HepG2 (cell line): ENCODE measurements around the gene BCAT1. TPM values are rescaled to one million over a fixed set of nuclear protein-coding genes. Genes with fewer than 3 reads are reported as not detected.
A peak's percentile ranks its signal among the peaks of the same experiment; 100 is the strongest.

Source experiments
- AGO1 ChIP-seq: fragments of 200-400 bp; formaldehyde crosslinking; IDR thresholded peaks from 2 replicates; pipeline ENCODE4 v1.6.1; 2017; ENCODE audit warnings: mild to moderate bottlenecking, low read depth, low read length, moderate library complexity; ENCODE audit not compliant: poor library complexity, severe bottlenecking
- ARHGAP35 ChIP-seq: sonication (generic); formaldehyde crosslinking; IDR thresholded peaks from 2 replicates; pipeline ENCODE4 v1.9.0; 2022; ENCODE audit warnings: mild to moderate bottlenecking, inconsistent platforms, moderate library complexity, missing genetic modification reagents, borderline replicate concordance
- CHD4 ChIP-seq: fragments of 200-600 bp; sonication (generic); IDR thresholded peaks from 2 replicates; pipeline ENCODE4 v1.7.0; 2017; ENCODE audit warnings: mild to moderate bottlenecking, low read length, borderline replicate concordance
- ELF1 ChIP-seq: sonication (generic); formaldehyde crosslinking; IDR thresholded peaks from 2 replicates; pipeline ENCODE4 v1.4.0; 2020; ENCODE audit warnings: missing genetic modification reagents
- GPN1 ChIP-seq: sonication (generic); formaldehyde crosslinking; IDR thresholded peaks from 2 replicates; pipeline ENCODE4 v1.5.1; 2020; ENCODE audit warnings: missing genetic modification reagents, borderline replicate concordance
- HES4 ChIP-seq: sonication (generic); formaldehyde crosslinking; IDR thresholded peaks from 2 replicates; pipeline ENCODE4 v1.9.0; 2021; ENCODE audit warnings: mild to moderate bottlenecking, missing genetic modification reagents, borderline replicate concordance
- HIVEP1 ChIP-seq: sonication (generic); formaldehyde crosslinking; IDR thresholded peaks from 2 replicates; pipeline ENCODE4 v1.4.0; 2020; ENCODE audit warnings: mild to moderate bottlenecking, missing genetic modification reagents
- IRF9 ChIP-seq: sonication (generic); formaldehyde crosslinking; IDR thresholded peaks from 2 replicates; pipeline ENCODE4 v1.8.0; 2022; ENCODE audit warnings: missing genetic modification reagents, mild to moderate bottlenecking, borderline replicate concordance
- KMT2A ChIP-seq: sonication (generic); formaldehyde crosslinking; IDR thresholded peaks from 2 replicates; pipeline ENCODE4 v1.4.0; 2020; ENCODE audit warnings: missing genetic modification reagents
- NFATC3 ChIP-seq: sonication (generic); formaldehyde crosslinking; IDR thresholded peaks from 2 replicates; pipeline ENCODE4 v1.5.1; 2020; ENCODE audit warnings: mild to moderate bottlenecking, missing genetic modification reagents
- NR3C1 ChIP-seq: sonication (generic); formaldehyde crosslinking; IDR thresholded peaks from 2 replicates; pipeline ENCODE4 v1.4.0; 2020; ENCODE audit warnings: missing genetic modification reagents
- PHF8 ChIP-seq: sonication (generic); formaldehyde crosslinking; IDR thresholded peaks from 2 replicates; pipeline ENCODE4 v1.5.0; 2020; ENCODE audit warnings: missing genetic modification reagents
- POGZ ChIP-seq: sonication (generic); formaldehyde crosslinking; IDR thresholded peaks from 2 replicates; pipeline ENCODE4 v1.4.0; 2020; ENCODE audit warnings: mild to moderate bottlenecking, missing genetic modification reagents
- U2AF2 ChIP-seq: fragments of 200-400 bp; formaldehyde crosslinking; IDR thresholded peaks from 2 replicates; pipeline ENCODE4 v1.6.1; 2017; ENCODE audit warnings: low read depth, mild to moderate bottlenecking, low read length
- ZEB1 ChIP-seq: IDR thresholded peaks from 2 replicates; pipeline ENCODE4 v1.6.1; 2012; ENCODE audit warnings: mild to moderate bottlenecking, low read depth, inconsistent platforms; ENCODE audit not compliant: insufficient replicate concordance
- ZNF614 ChIP-seq: IDR thresholded peaks from 2 replicates; pipeline ENCODE4 v1.6.1; 2018; ENCODE audit warnings: missing biosample characterization, missing genetic modification reagents, inconsistent platforms, borderline replicate concordance
- ZNF672 ChIP-seq: sonication (generic); formaldehyde crosslinking; IDR thresholded peaks from 2 replicates; pipeline ENCODE4 v1.8.1; 2022; ENCODE audit warnings: missing genetic modification reagents
- ZNF788 ChIP-seq: sonication (generic); formaldehyde crosslinking; IDR thresholded peaks from 2 replicates; pipeline ENCODE4 v1.5.0; 2020; ENCODE audit warnings: mild to moderate bottlenecking, missing genetic modification reagents, borderline replicate concordance
- polyA plus RNA-seq, 8 experiments: library from polyadenylated mRNA; depleted of rRNA in 3 of 8; stranded (reverse) in 7 of 8; unstranded in 1 of 8; fragments of >200 nt; fragmentation: Illumina TruSeq in 4 of 8; extraction: Trizol in 4 of 8; gene quantifications; 2 replicates each; pipeline versions ENCODE4 v1.2.1 to v1.2.3, GENCODE V29; 2011 to 2016; ENCODE audit warnings: low read depth in 4 of 8, missing spikeins in 1 of 8, mixed read lengths in 1 of 8; ENCODE audit not compliant: insufficient read depth in 1 of 8
- total RNA-seq, 5 experiments: library from RNA; depleted of rRNA; stranded (reverse); fragments of >200 nt; fragmentation: Illumina TruSeq; extraction: Trizol; gene quantifications; 2 replicates each; pipeline ENCODE4 v1.2.3, GENCODE V29; 2016; ENCODE audit warnings: low read depth in 1 of 5
- TF ChIP-seq, protein P1 (sequence below): IDR thresholded peaks from 2 replicates; pipeline ENCODE4 v1.6.1; 2012; ENCODE audit warnings: low read depth, low read length, improper control_type of control experiment
- TF ChIP-seq, protein P2 (sequence below): sonication (generic); formaldehyde crosslinking; IDR thresholded peaks from 2 replicates; pipeline ENCODE4 v1.4.0; 2020; ENCODE audit warnings: missing genetic modification reagents, borderline replicate concordance

Gene BCAT1
- total and polyA plus RNA-seq, 2 of the 13 experiments (the other 11 are each of a cell fraction or from before 2014, with no cell fraction given): 8.0 to 75.5 TPM

- TF ChIP-seq HES4 (CRISPR knock-in tag) (no peak; the same call in none of the 2 replicates), IRF9 (CRISPR knock-in tag) (no peak), ELF1 (CRISPR knock-in tag) (peak; percentile 25; the same call in 1 of the 2 replicates), HIVEP1 (CRISPR knock-in tag) (peak; percentile 68; the same call in 1 of the 2 replicates), PHF8 (peak; percentile 87), NR3C1 (CRISPR knock-in tag) (no peak), AGO1 (no peak), POGZ (CRISPR knock-in tag) (peak; percentile 48; the same call in 1 of the 2 replicates), ZEB1 (no peak), ZNF672 (CRISPR knock-in tag) (no peak), GPN1 (CRISPR knock-in tag) (no peak), CHD4 (no peak), KMT2A (CRISPR knock-in tag) (peak; percentile 80; the same call in 1 of the 2 replicates), ZNF788 (CRISPR knock-in tag) (peak; percentile 75), NFATC3 (no peak), ARHGAP35 (CRISPR knock-in tag) (no peak), U2AF2 (no peak), ZNF614 (CRISPR knock-in tag) (no peak; the same call in 1 of the 2 replicates)
- TF ChIP-seq, protein P1, sequence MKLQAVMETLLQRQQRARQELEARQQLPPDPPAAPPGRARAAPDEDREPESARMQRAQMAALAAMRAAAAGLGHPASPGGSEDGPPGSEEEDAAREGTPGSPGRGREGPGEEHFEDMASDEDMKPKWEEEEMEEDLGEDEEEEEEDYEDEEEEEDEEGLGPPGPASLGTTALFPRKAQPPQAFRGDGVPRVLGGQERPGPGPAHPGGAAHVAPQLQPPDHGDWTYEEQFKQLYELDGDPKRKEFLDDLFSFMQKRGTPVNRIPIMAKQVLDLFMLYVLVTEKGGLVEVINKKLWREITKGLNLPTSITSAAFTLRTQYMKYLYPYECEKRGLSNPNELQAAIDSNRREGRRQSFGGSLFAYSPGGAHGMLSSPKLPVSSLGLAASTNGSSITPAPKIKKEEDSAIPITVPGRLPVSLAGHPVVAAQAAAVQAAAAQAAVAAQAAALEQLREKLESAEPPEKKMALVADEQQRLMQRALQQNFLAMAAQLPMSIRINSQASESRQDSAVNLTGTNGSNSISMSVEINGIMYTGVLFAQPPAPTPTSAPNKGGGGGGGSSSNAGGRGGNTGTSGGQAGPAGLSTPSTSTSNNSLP: no peak
- TF ChIP-seq, protein P2, sequence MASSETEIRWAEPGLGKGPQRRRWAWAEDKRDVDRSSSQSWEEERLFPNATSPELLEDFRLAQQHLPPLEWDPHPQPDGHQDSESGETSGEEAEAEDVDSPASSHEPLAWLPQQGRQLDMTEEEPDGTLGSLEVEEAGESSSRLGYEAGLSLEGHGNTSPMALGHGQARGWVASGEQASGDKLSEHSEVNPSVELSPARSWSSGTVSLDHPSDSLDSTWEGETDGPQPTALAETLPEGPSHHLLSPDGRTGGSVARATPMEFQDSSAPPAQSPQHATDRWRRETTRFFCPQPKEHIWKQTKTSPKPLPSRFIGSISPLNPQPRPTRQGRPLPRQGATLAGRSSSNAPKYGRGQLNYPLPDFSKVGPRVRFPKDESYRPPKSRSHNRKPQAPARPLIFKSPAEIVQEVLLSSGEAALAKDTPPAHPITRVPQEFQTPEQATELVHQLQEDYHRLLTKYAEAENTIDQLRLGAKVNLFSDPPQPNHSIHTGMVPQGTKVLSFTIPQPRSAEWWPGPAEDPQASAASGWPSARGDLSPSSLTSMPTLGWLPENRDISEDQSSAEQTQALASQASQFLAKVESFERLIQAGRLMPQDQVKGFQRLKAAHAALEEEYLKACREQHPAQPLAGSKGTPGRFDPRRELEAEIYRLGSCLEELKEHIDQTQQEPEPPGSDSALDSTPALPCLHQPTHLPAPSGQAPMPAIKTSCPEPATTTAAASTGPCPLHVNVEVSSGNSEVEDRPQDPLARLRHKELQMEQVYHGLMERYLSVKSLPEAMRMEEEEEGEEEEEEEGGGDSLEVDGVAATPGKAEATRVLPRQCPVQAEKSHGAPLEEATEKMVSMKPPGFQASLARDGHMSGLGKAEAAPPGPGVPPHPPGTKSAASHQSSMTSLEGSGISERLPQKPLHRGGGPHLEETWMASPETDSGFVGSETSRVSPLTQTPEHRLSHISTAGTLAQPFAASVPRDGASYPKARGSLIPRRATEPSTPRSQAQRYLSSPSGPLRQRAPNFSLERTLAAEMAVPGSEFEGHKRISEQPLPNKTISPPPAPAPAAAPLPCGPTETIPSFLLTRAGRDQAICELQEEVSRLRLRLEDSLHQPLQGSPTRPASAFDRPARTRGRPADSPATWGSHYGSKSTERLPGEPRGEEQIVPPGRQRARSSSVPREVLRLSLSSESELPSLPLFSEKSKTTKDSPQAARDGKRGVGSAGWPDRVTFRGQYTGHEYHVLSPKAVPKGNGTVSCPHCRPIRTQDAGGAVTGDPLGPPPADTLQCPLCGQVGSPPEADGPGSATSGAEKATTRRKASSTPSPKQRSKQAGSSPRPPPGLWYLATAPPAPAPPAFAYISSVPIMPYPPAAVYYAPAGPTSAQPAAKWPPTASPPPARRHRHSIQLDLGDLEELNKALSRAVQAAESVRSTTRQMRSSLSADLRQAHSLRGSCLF (CRISPR knock-in tag): no peak
Observed at GRCh38 chr12:24948757-24949722, at the start of gene BCAT1 (continued).
